ENCODE data around the gene ZNF414. TPM values are rescaled to one million over a fixed set of nuclear protein-coding genes. Genes with fewer than 3 reads are reported as not detected.

ZNF414 gene
- total RNA-seq, 2 donors from 2014 or later: 45.1 to 46.2 TPM

DNA sequence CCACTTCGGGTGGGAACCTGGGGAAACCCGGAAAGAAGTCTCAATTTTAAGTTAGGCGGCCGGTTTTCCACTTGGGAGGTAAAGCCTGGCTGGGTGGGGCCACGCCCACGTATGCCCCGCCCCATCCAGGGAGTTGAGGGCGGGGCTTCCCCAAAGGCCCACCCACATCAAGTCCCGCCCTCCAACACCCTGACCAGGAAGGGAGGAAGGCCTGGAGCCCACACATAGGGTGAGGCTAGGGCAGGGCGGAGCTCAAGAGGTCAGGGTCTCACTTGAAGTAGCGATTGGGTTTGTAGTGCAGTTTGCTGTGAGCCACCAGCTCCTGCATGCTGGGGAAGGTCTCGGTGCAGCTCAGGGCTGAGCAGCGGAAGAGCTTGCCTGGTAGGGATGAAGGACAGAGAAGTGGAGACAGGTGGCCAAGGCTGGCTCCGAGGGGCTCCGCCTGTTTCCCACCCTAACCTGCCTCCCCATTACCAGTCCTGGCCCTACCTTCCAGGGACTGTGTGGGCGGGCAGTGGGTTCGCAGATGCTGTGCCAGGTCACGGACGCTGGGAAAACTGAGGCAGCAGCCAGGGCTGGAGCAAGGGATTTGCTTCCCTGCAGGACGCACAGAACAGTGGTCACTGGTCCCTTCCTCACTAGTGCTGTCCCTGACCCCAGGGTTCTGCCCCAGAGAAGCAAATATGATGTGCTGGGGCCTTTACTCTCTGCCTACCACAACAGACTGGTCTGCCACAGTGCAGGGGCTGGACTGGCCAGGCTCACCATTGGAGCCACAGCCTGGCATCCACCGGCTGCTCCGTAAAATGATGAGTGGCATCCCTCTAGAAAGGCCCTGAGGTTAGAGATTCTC lies 1.6 kb downstream of the ZNF414 start:
- ATAC-seq (no peak), DNase-seq (no peak)
- peaks cover 27% of the 10 kb centered on the region for H3K4me1 Mint-ChIP-seq
- H3K36me3 Mint-ChIP-seq (ENCODE audit: low read depth): no peaks in the 10 kb centered on the region
- H3K4me3 Mint-ChIP-seq: no peak overlapping the region
- no peak overlapping the region for H3K27ac Mint-ChIP-seq
- no peaks in the 10 kb centered on the region for H3K27me3 Mint-ChIP-seq
- H3K9me3 ChIP-seq (ENCODE audit: control insufficient read depth, low read length, poor library complexity, severe bottlenecking): no peaks in the 10 kb centered on the region

DNA sequence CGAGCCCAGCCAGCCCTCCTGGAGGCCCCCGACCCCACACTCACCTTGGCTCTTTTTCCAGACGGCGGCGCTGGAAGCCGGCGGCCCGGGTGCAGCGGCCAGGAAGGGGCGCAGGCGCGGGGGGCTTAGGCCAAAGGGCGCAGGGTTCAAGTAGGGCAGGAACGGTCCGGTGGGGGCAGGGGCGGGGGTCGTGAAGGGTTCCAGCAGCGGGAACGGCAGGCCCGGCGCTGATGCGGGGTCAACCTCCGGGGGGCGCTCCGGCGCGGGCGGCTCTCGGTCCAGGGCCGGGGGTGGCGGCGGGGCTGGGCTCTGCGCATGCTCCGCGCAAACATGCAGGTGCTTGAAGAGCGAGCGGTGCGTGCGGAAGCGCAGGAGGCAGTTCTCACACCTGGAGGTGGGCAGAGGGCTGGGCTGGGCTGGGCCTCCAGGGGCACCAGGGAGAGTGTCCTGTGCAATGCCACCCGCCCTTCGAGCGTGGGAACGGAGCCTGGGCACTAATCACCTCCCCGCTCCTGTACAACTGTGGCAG lies 2.3 kb downstream of the ZNF414 start:
- H3K9me3 ChIP-seq (ENCODE audit: control insufficient read depth, low read length, poor library complexity, severe bottlenecking): no peaks in the 10 kb centered on the region
- H3K36me3 Mint-ChIP-seq (ENCODE audit: low read depth): no peaks in the 10 kb centered on the region
- H3K4me1 Mint-ChIP-seq: peaks cover 26% of the 10 kb centered on the region
- DNase-seq: no peak
- ATAC-seq: no peak
- no peak overlapping the region for H3K27ac Mint-ChIP-seq
- H3K27me3 Mint-ChIP-seq: no peaks in the 10 kb centered on the region
- no peak overlapping the region for H3K4me3 Mint-ChIP-seq

DNA sequence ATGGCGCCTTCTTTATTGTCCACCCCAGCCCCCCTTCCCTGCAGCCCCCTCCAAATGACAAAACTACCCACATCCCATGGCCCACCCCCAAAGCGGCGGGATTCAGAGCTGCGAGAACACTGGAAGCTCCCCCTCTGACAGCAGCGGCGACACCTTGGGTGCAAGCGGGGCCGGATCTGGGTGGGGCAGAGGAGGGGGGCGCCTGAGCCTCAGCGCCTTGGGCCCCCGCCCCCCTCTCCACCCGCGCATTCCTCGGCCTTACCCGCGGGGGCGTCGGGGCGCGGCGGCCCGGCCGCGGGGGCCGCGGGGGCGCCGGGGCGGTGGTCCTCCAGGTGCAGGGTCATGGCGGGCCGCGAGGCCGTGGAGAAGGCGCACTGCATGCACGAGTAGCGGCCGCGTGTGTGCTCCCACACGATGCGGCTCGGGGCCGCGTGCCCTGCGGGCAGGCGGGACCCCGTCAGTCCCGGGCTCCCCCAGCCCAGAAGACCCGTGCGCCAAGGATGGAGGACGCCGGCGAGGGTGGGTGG lies 3.3 kb downstream of the ZNF414 start:
- H3K27me3 Mint-ChIP-seq: no peaks in the 10 kb centered on the region
- DNase-seq (no peak), ATAC-seq (no peak)
- H3K27ac Mint-ChIP-seq: no peak overlapping the region
- H3K36me3 Mint-ChIP-seq (ENCODE audit: low read depth): no peaks in the 10 kb centered on the region
- no peaks in the 10 kb centered on the region for H3K9me3 ChIP-seq (ENCODE audit: control insufficient read depth, low read length, poor library complexity, severe bottlenecking)
- H3K4me3 Mint-ChIP-seq: no peak overlapping the region
- peaks cover 26% of the 10 kb centered on the region for H3K4me1 Mint-ChIP-seq

DNA sequence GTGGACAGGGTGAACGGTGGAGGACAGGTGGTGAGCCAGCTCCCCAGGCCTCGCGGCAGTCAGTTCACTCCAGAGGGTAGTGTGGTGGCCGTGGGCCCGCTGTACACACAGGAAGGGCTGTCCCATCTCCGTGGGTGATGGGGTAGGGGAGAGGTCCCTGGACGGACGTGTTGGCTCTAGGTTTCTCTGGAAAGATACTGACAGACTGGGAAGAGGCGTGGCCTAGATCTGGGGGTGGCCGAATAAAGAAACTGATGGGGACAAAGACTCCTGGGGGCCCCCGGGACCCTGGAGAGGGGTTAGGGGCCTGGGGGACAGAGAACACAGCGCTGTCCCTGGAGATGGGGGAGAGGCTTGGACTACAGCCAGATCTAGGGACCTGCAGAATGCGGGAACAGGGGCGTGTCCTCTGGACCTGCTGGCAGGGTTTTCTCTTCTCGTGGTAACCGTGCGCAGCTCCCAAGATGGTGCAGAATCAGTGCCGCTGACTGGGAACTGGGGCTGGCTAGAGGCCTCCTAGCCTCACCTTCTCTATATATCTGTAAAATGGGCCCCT lies 7.5 kb downstream of the ZNF414 start:
- no peak for ATAC-seq
- Mint-ChIP-seq H3K27me3 (no peaks in the 10 kb centered on the region), H3K36me3 (ENCODE audit: low read depth) (no peaks in the 10 kb centered on the region), H3K4me1 (peaks cover 9% of the 10 kb centered on the region), H3K27ac (no peak overlapping the region), H3K4me3 (peak overlapping the region; percentile 93)
- DNase-seq: no peak
- H3K9me3 ChIP-seq (ENCODE audit: control insufficient read depth, low read length, poor library complexity, severe bottlenecking): no peaks in the 10 kb centered on the region

DNA sequence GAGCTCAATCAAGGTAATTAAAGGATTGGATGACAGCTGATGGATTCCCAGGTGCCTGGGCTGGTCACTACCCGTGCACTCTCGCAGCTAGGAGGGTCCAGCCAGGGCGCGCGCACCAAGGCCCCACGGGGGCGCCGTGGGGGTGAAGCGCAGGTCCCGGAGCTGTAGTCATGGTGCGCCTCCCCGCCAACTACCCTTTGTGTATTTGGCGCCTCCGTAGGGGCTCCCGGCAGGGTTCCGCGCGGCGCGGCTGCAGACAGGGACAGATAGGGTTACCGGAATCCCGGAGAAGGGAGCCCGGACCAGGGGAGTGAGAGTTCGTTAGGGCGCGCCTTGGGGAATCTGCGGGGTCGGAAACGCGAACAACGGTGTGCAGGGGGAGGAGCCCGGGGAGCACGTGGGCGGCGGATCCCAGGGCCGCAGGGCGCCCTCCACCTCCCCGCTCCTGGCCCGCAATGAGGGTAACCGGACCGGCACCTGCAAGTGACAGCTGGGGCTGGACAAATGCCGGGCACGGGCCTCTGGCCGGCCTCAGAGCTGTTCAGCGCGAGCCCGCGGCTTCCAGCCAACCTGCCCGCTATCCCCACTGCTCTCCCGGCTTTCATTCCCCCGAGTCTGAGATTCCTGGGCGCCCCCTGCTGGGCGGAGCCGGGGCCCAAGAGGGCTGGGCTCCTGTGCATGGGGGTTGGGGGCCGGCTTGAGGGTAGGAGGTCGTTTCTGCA lies 8.1 kb downstream of the ZNF414 start:
- peak; percentile 81 for ATAC-seq
- Mint-ChIP-seq H3K4me3 (peak overlapping the region; percentile 93), H3K36me3 (ENCODE audit: low read depth) (no peaks in the 10 kb centered on the region), H3K4me1 (peaks cover 9% of the 10 kb centered on the region), H3K27me3 (no peaks in the 10 kb centered on the region), H3K27ac (peak overlapping the region; percentile 47)
- no peaks in the 10 kb centered on the region for H3K9me3 ChIP-seq (ENCODE audit: control insufficient read depth, low read length, poor library complexity, severe bottlenecking)
- peak; percentile 51 to 62 (median 61) for DNase-seq

DNA sequence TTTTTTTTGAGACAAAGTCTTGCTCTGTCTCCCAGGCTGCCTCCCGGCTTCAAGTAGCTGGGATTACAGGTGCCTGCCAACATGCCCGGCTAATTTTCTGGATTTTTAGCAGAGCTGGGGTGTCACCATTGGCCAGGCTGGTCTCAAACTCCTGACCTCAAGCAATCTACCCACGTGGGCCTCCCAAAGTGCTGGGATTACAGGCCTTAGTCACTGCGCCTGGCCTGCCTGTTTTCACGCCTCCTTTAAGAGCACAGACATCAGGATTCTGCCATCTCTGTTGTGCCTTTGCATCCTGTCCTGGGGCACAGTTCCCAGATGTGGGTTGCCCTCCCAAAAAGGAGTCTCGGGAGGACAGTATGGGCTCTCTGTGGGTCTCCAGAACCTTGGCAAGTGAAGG lies 9.0 kb downstream of the ZNF414 start:
- ATAC-seq (no peak), DNase-seq (no peak)
- no peaks in the 10 kb centered on the region for H3K27me3 Mint-ChIP-seq
- peak overlapping the region; percentile 84 for H3K4me3 Mint-ChIP-seq
- H3K36me3 Mint-ChIP-seq (ENCODE audit: low read depth): no peaks in the 10 kb centered on the region
- H3K9me3 ChIP-seq (ENCODE audit: control insufficient read depth, low read length, poor library complexity, severe bottlenecking): no peaks in the 10 kb centered on the region
- peaks cover 16% of the 10 kb centered on the region for H3K4me1 Mint-ChIP-seq
- H3K27ac Mint-ChIP-seq: no peak overlapping the region

DNA sequence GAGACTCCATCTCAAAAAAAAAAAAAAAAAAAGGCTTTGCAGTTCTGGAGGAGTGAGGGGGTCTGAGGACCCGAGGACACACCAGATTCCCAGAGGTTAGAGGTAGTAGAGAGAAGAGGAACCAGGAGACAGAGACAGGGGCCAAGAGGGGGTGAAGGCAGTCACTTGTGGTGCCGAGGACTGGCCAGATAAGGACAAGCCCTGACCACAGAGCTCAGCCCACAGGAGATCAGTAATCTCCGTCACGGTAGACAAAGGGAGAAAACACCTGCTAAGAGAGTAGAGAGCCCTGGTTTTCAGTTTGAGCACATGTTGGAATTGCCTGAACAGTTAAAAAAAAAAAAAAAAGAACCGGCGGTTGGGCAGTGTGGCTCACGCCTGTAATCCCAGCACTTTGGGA lies 9.8 kb downstream of the ZNF414 start:
- DNase-seq (no peak), ATAC-seq (no peak)
- H3K9me3 ChIP-seq (ENCODE audit: control insufficient read depth, low read length, poor library complexity, severe bottlenecking): no peaks in the 10 kb centered on the region
- no peaks in the 10 kb centered on the region for H3K36me3 Mint-ChIP-seq (ENCODE audit: low read depth)
- no peaks in the 10 kb centered on the region for H3K27me3 Mint-ChIP-seq
- H3K4me3 Mint-ChIP-seq: peak overlapping the region; percentile 41
- no peak overlapping the region for H3K27ac Mint-ChIP-seq
- peaks cover 16% of the 10 kb centered on the region for H3K4me1 Mint-ChIP-seq

DNA sequence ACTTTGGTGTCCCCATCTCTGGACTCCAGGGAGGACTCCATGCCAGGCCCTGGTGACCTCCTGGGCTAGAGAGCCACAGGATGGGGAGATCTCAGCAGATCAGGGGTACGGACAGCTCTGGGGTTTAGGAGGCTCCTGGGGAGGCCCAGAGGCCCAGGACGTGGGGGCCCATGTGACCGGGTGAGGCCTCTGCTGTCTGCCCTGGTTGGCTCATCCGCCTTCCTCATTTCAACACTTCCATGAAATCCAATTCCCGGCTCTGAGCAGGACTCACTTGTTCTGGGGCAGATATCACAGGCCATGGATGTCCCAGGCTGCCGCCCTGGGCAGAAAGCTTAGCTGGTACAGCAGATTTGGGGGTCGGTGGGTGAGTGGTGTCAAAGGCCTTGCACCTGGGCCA lies 10.5 kb downstream of the ZNF414 start:
- Mint-ChIP-seq H3K36me3 (ENCODE audit: low read depth) (no peaks in the 10 kb centered on the region), H3K27ac (peak overlapping the region; percentile 8), H3K4me1 (peaks cover 16% of the 10 kb centered on the region), H3K4me3 (no peak overlapping the region), H3K27me3 (no peaks in the 10 kb centered on the region)
- no peak for ATAC-seq
- no peaks in the 10 kb centered on the region for H3K9me3 ChIP-seq (ENCODE audit: control insufficient read depth, low read length, poor library complexity, severe bottlenecking)
- DNase-seq: no peak

DNA sequence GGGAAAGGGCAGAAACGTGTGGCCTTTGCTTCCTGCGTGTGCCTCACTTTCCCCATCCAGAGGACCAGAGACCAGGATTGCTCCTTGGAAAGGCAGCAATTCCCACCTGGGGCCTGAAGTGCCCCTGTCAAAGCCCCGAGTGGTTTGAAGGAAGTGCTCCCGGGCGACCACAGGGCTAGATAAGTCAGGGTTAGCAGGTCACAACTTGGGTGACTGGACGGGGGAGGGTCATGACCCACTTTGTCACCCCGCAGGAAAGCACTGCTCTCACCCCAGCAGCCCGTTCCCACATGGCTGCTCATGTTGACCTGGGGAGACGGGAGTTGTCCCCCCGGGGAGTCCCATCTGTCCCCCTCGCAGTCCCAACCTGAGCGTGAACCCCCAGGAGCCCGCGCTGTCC lies 12.0 kb downstream of the ZNF414 start:
- no peak for ATAC-seq
- Mint-ChIP-seq H3K27me3 (no peaks in the 10 kb centered on the region), H3K36me3 (ENCODE audit: low read depth) (no peaks in the 10 kb centered on the region), H3K4me1 (peaks cover 16% of the 10 kb centered on the region), H3K4me3 (no peak overlapping the region), H3K27ac (no peak overlapping the region)
- no peaks in the 10 kb centered on the region for H3K9me3 ChIP-seq (ENCODE audit: control insufficient read depth, low read length, poor library complexity, severe bottlenecking)
- DNase-seq: no peak

DNA sequence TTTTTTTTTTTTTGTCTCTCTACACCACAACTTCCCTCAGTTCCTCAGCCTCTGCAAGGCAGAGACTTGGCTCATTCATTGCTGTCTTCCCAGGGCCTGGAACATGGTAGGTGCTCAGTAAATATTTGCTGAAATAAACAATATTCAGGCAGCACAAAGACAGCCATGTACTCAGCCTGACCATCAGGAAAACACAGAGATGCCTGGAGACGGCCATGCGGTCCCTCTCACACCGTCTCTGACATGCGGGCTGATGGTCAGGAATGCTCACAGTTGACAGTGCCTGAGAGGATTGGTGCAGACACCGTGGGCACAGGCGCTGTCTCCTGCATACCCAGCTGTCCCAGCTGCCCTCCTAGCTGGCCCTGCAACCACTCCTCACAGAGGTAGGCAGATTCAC lies 12.5 kb downstream of the ZNF414 start:
- Mint-ChIP-seq H3K4me1 (peaks cover 15% of the 10 kb centered on the region), H3K4me3 (no peak overlapping the region), H3K27ac (no peak overlapping the region), H3K36me3 (ENCODE audit: low read depth) (no peaks in the 10 kb centered on the region), H3K27me3 (no peaks in the 10 kb centered on the region)
- ATAC-seq: no peak
- no peaks in the 10 kb centered on the region for H3K9me3 ChIP-seq (ENCODE audit: control insufficient read depth, low read length, poor library complexity, severe bottlenecking)
- DNase-seq: no peak

DNA sequence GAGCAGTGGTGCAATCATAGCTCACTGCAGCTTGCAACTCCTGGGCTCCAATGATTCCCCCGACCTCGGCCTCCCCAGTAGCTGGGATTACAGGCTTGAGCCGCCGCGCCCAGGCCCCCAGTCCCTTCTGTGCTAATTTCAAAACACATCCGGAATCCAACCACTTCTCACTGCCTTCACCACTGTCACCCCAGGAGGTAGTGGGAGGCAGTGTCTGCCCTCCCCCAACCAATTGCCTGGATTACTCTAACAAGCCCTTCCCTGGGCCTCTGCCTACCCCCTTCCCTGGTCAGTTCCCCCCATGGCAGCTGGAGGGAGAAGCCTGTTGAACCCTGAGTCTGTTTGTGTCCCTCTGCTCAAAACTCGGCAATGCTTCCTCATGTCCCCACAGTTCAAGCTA lies 13.8 kb downstream of the ZNF414 start:
- no peaks in the 10 kb centered on the region for H3K9me3 ChIP-seq (ENCODE audit: control insufficient read depth, low read length, poor library complexity, severe bottlenecking)
- ATAC-seq (no peak), DNase-seq (no peak)
- Mint-ChIP-seq H3K36me3 (ENCODE audit: low read depth) (no peaks in the 10 kb centered on the region), H3K4me3 (no peak overlapping the region), H3K27ac (no peak overlapping the region), H3K4me1 (peaks cover 11% of the 10 kb centered on the region), H3K27me3 (no peaks in the 10 kb centered on the region)

DNA sequence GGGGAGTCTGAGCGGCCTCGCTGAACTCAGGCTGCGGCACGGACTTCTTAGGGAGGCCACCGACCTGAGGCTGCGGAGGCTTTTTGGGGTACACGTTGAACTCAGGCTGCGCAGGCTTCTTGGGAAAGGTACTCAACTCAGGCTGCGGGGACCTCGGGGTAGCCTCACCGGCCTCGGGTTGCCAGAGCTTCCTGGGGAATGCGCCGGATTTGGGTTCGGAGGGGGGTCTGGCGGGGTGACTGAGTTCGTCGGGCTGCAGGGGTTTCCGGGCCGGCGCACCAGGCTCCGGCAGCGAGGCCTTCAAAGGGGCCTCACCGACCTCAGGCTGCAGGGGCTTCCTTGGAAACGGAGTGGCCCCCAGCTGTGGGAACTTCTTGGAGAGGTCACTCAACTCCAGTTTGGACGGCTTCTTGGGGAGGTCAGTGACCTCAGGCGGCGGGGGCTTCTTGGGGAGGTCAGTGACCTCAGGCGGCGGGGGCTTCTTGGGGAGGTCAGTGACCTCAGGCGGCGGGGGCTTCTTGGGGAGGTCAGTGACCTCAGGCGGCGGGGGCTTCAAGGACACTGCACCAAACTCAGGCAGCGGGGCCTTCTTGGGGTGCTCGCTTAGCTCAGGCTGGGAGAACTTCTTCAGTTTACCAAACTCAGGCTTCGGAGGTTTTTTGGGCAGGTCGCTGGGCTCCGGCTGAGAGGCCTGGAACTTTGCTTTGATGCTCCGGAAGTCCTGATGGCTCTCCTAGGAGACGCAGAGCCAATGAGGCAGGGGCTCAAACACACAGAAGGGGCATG lies 14.7 kb downstream of the ZNF414 start:
- DNase-seq (no peak), ATAC-seq (no peak)
- H3K36me3 Mint-ChIP-seq (ENCODE audit: low read depth): no peaks in the 10 kb centered on the region
- no peak overlapping the region for H3K27ac Mint-ChIP-seq
- H3K9me3 ChIP-seq (ENCODE audit: control insufficient read depth, low read length, poor library complexity, severe bottlenecking): no peaks in the 10 kb centered on the region
- peaks cover 11% of the 10 kb centered on the region for H3K4me1 Mint-ChIP-seq
- no peaks in the 10 kb centered on the region for H3K27me3 Mint-ChIP-seq
- no peak overlapping the region for H3K4me3 Mint-ChIP-seq

All from T-helper 17 cell (primary cell).